Glutamatergic neuron (in vitro differentiated cells): ENCODE results near the gene PRKACB. TPM values are rescaled to one million over a fixed set of nuclear protein-coding genes. Genes with fewer than 3 reads are reported as not detected.

ENCODE experiments used
- DNase-seq: peaks from one replicate; pipeline ENCODE4 v3.0.0; 2022
- H3K27ac Mint-ChIP-seq: one replicate; pipeline ENCODE4 v1.8.0; 2020; ENCODE audit warnings: mild to moderate bottlenecking, mixed read lengths, inconsistent platforms; ENCODE audit not compliant: unreplicated experiment
- H3K27me3 Mint-ChIP-seq: one replicate; pipeline ENCODE4 v1.8.0; 2020; ENCODE audit warnings: mild to moderate bottlenecking, moderate library complexity, mixed read lengths, inconsistent platforms; ENCODE audit not compliant: unreplicated experiment
- H3K36me3 Mint-ChIP-seq: one replicate; pipeline ENCODE4 v1.8.0; 2020; ENCODE audit warnings: mild to moderate bottlenecking, mixed read lengths, inconsistent platforms; ENCODE audit not compliant: unreplicated experiment
- H3K4me1 Mint-ChIP-seq: one replicate; pipeline ENCODE4 v1.8.0; 2020; ENCODE audit warnings: mild to moderate bottlenecking, low read depth, mixed read lengths, inconsistent platforms; ENCODE audit not compliant: unreplicated experiment
- H3K4me3 Mint-ChIP-seq: one replicate; pipeline ENCODE4 v1.8.0; 2020; ENCODE audit warnings: mild to moderate bottlenecking, mixed read lengths, inconsistent platforms; ENCODE audit not compliant: unreplicated experiment
- H3K9me3 Mint-ChIP-seq: one replicate; pipeline ENCODE4 v1.8.0; 2020; ENCODE audit warnings: mild to moderate bottlenecking, moderate library complexity, mixed read lengths, inconsistent platforms; ENCODE audit not compliant: unreplicated experiment
- total RNA-seq: library from RNA; stranded (reverse); fragmentation: NEBNext Ultra II Directional; extraction: Animal tissue kit (Norgen Biotek cat#: 25700); gene quantifications from one replicate; pipeline ENCODE4 v1.2.1, GENCODE V29; 2021; ENCODE audit not compliant: unreplicated experiment
- TF ChIP-seq, protein P1 (sequence below): fragments of 200-600 bp; sonication (generic); IDR thresholded peaks from one replicate; pipeline ENCODE4 v1.5.0; 2021; ENCODE audit not compliant: partially characterized antibody, unreplicated experiment

Gene PRKACB
- total RNA-seq, 1 donor from 2014 or later, result 11.2 TPM

DNA sequence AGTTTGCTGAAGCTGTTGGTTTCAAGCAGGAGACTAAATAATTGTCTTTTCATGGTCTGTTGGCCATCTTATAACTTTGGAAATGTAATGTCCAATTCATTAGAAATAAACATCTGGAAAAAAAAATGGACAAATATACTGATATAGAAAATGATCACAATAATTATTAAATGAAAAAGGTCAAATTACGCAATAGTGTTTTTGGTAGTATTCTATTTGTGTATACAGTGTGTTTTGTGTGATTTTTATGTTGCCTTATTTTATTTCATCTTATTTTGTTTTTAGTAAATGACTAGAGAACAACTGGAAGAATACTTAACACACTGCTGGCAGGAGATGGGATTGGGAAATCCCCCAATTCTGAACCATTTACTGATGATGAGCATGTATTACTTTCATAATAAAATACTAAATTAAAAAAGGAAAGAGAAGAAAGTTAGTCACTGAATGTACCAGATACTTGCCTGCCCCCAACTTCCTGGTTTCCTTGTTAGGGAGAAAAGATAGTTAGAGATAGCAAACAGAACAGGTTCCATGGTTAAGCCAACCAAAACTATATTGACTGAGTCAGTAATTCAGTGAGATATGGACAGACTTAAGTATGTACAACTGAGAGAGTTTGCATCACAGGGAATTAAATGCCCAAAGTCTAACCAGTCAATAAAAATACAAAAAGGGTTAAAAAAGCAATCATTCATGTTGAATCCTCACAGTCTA is 133.4 kb downstream of the PRKACB start:
- no peak for DNase-seq
- H3K36me3 Mint-ChIP-seq, result no peaks in the 10 kb centered on the region
- H3K27ac Mint-ChIP-seq, result no peak overlapping the region
- no peaks in the 10 kb centered on the region for H3K27me3 Mint-ChIP-seq
- H3K9me3 Mint-ChIP-seq, result no peaks in the 10 kb centered on the region
- TF ChIP-seq, protein P1, sequence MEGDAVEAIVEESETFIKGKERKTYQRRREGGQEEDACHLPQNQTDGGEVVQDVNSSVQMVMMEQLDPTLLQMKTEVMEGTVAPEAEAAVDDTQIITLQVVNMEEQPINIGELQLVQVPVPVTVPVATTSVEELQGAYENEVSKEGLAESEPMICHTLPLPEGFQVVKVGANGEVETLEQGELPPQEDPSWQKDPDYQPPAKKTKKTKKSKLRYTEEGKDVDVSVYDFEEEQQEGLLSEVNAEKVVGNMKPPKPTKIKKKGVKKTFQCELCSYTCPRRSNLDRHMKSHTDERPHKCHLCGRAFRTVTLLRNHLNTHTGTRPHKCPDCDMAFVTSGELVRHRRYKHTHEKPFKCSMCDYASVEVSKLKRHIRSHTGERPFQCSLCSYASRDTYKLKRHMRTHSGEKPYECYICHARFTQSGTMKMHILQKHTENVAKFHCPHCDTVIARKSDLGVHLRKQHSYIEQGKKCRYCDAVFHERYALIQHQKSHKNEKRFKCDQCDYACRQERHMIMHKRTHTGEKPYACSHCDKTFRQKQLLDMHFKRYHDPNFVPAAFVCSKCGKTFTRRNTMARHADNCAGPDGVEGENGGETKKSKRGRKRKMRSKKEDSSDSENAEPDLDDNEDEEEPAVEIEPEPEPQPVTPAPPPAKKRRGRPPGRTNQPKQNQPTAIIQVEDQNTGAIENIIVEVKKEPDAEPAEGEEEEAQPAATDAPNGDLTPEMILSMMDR, result no peak
- H3K4me3 Mint-ChIP-seq, result no peak overlapping the region
- no peaks in the 10 kb centered on the region for H3K4me1 Mint-ChIP-seq

GRCh38 chr1:84278905-84279304 is 134.8 kb downstream of the PRKACB start:
- no peaks in the 10 kb centered on the region for H3K36me3 Mint-ChIP-seq
- TF ChIP-seq, protein P1, result no peak
- no peaks in the 10 kb centered on the region for H3K9me3 Mint-ChIP-seq
- H3K4me1 Mint-ChIP-seq, result no peaks in the 10 kb centered on the region
- no peak overlapping the region for H3K4me3 Mint-ChIP-seq
- no peak for DNase-seq
- no peaks in the 10 kb centered on the region for H3K27me3 Mint-ChIP-seq
- H3K27ac Mint-ChIP-seq, result no peak overlapping the region

GRCh38 chr1:84280912-84281311 is 136.8 kb downstream of the PRKACB start:
- no peak for DNase-seq
- Mint-ChIP-seq H3K27me3 (no peaks in the 10 kb centered on the region), H3K4me3 (no peak overlapping the region), H3K4me1 (no peaks in the 10 kb centered on the region), H3K27ac (no peak overlapping the region), H3K9me3 (no peaks in the 10 kb centered on the region), H3K36me3 (no peaks in the 10 kb centered on the region)
- TF ChIP-seq, protein P1, result no peak

DNA sequence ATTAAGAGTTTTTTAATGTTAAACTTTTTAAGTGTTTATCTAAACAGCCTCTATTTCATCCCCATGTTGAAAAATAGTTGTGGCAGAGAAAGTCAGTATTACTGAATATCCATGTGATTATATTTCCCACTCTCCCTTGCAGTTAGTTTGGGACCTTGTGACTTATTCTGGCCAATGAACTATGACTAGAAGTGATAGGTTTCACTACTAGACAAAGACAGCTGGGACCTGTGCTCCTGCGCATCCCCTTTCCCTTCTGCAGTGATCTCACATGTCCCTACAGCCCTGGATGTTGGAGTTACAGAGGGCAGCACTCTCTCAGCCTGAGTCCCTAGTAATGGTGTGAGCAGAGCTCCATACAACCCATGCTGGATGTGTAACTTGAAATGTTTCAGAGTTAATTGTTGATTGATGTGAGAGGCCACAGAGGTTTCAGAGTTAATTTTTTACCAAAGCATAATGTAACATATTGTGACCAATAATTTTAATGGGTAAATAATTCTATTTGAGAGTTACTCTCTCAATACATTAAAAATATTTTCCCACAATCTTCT is 138.8 kb downstream of the PRKACB start:
- Mint-ChIP-seq H3K27ac (no peak overlapping the region), H3K27me3 (no peaks in the 10 kb centered on the region), H3K4me3 (no peak overlapping the region), H3K36me3 (no peaks in the 10 kb centered on the region), H3K4me1 (no peaks in the 10 kb centered on the region), H3K9me3 (peaks cover 5% of the 10 kb centered on the region)
- DNase-seq, result no peak
- TF ChIP-seq, protein P1, result no peak

GRCh38 chr1:84283381-84283780 is 139.3 kb downstream of the PRKACB start:
- TF ChIP-seq, protein P1, result no peak
- peaks cover 5% of the 10 kb centered on the region for H3K9me3 Mint-ChIP-seq
- no peak overlapping the region for H3K4me3 Mint-ChIP-seq
- no peaks in the 10 kb centered on the region for H3K4me1 Mint-ChIP-seq
- no peaks in the 10 kb centered on the region for H3K36me3 Mint-ChIP-seq
- no peak for DNase-seq
- H3K27ac Mint-ChIP-seq, result no peak overlapping the region
- H3K27me3 Mint-ChIP-seq, result no peaks in the 10 kb centered on the region
